ENCODE measurements around the gene PRPH2.

DNA sequence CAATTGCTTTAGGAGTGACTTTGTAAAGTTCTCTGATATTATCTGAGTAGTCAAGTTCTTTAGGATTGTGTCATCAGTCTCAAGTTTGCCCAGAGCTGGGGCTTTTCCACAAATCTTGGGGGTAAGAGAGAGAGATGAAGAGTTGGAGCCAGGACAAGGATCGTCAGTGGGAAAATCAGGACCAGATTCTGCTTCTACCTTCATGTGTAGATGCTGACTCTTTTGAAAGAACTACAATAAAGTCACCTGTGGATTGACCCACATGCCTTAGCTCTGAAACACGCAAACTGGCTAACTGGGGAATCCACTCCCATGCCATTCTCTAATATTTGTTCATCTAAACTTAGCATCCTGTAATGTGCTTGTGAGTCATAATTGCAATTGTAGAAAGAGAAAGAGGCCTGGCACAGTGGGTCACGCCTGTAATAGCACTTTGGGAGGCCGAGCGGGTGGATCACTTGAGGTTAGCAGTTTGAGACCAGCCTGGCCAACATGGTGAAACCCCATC is 43.8 kb upstream of the PRPH2 start:
- TF ChIP-seq, protein P1, sequence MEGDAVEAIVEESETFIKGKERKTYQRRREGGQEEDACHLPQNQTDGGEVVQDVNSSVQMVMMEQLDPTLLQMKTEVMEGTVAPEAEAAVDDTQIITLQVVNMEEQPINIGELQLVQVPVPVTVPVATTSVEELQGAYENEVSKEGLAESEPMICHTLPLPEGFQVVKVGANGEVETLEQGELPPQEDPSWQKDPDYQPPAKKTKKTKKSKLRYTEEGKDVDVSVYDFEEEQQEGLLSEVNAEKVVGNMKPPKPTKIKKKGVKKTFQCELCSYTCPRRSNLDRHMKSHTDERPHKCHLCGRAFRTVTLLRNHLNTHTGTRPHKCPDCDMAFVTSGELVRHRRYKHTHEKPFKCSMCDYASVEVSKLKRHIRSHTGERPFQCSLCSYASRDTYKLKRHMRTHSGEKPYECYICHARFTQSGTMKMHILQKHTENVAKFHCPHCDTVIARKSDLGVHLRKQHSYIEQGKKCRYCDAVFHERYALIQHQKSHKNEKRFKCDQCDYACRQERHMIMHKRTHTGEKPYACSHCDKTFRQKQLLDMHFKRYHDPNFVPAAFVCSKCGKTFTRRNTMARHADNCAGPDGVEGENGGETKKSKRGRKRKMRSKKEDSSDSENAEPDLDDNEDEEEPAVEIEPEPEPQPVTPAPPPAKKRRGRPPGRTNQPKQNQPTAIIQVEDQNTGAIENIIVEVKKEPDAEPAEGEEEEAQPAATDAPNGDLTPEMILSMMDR (IDR thresholded peaks at IDR 0.05), result no peak
- no peak for TF ChIP-seq ZFX (IDR thresholded peaks at IDR 0.05; ENCODE audit: borderline replicate concordance)
